ENCODE results near the gene GRM4. TPM values are rescaled to one million over a fixed set of nuclear protein-coding genes. Genes with fewer than 3 reads are reported as not detected.

GRM4 gene
- total and polyA plus RNA-seq, 4 donors: not detected

- Histone ChIP-seq H3K4me1 (ENCODE audit: control insufficient read depth in 4 of 4, insufficient read depth in 4 of 4, low read length in 3 of 4) (no peaks in the 10 kb centered on the region), H3K9me3 (ENCODE audit: control insufficient read depth in 4 of 4, low read length in 3 of 4) (no peaks in the 10 kb centered on the region), H3K27ac (ENCODE audit: low read depth in 1 of 2, low read length in 2 of 2) (no peak overlapping the region), H3K27me3 (ENCODE audit: control insufficient read depth in 4 of 4, insufficient read depth in 4 of 4, low read length in 3 of 4) (peaks cover 0 to 2% (median 0%) of the 10 kb centered on the region in 4 donors), H3K9ac (ENCODE audit: low read depth in 1 of 2, low read length in 2 of 2) (no peak overlapping the region), H3K36me3 (ENCODE audit: control insufficient read depth in 4 of 4, insufficient read depth in 3 of 4, low read depth in 1 of 4, low read length in 3 of 4) (no peaks in the 10 kb centered on the region), H3K4me3 (ENCODE audit: low read depth in 1 of 3, low read length in 3 of 3) (no peak overlapping the region)
- no peak for TF ChIP-seq HNF4A (conservative IDR thresholded peaks at IDR 0.05)
- TF ChIP-seq YY1 (IDR thresholded peaks at IDR 0.05): no peak
- no peak for TF ChIP-seq HNF4G (IDR thresholded peaks at IDR 0.05)
- DNase-seq (ENCODE audit: low spot score): no peak
- 94% methylated on average over 16 of the region's 16 CpGs for WGBS
Measured at GRCh38 chr6:34057191-34057590, 88.7 kb downstream of the GRM4 start.

GRCh38 chr6:34056305-34057108 lies 89.4 kb downstream of the GRM4 start:
- TF ChIP-seq REST (IDR thresholded peaks at IDR 0.05): no peak
- TF ChIP-seq FOXA1 (IDR thresholded peaks at IDR 0.05): no peak
- TF ChIP-seq TAF1 (conservative IDR thresholded peaks at IDR 0.05): no peak
- TF ChIP-seq HNF4G (IDR thresholded peaks at IDR 0.05): no peak
- TF ChIP-seq HNF4A (conservative IDR thresholded peaks at IDR 0.05): no peak
- TF ChIP-seq FOXA2 (IDR thresholded peaks at IDR 0.05): no peak
- Histone ChIP-seq H3K9me3 (ENCODE audit: control insufficient read depth in 4 of 4, low read length in 3 of 4) (no peaks in the 10 kb centered on the region), H3K9ac (ENCODE audit: low read depth in 1 of 2, low read length in 2 of 2) (no peak overlapping the region), H3K4me3 (ENCODE audit: low read depth in 1 of 3, low read length in 3 of 3) (no peak overlapping the region), H3K27ac (ENCODE audit: low read depth in 1 of 2, low read length in 2 of 2) (no peak overlapping the region), H3K4me1 (ENCODE audit: control insufficient read depth in 4 of 4, insufficient read depth in 4 of 4, low read length in 3 of 4) (no peaks in the 10 kb centered on the region), H3K36me3 (ENCODE audit: control insufficient read depth in 4 of 4, insufficient read depth in 3 of 4, low read depth in 1 of 4, low read length in 3 of 4) (no peaks in the 10 kb centered on the region), H3K27me3 (ENCODE audit: control insufficient read depth in 4 of 4, insufficient read depth in 4 of 4, low read length in 3 of 4) (peaks cover 0 to 4% (median 0%) of the 10 kb centered on the region in 4 donors)
- WGBS: 43% methylated on average over 36 of the region's 36 CpGs
- DNase-seq (ENCODE audit: low spot score): peak; percentile 47

- Histone ChIP-seq H3K9ac (ENCODE audit: low read depth in 1 of 2, low read length in 2 of 2) (no peak overlapping the region), H3K27me3 (ENCODE audit: control insufficient read depth in 4 of 4, insufficient read depth in 4 of 4, low read length in 3 of 4) (peaks cover 0 to 4% (median 0%) of the 10 kb centered on the region in 4 donors), H3K36me3 (ENCODE audit: control insufficient read depth in 4 of 4, insufficient read depth in 3 of 4, low read depth in 1 of 4, low read length in 3 of 4) (no peaks in the 10 kb centered on the region), H3K4me1 (ENCODE audit: control insufficient read depth in 4 of 4, insufficient read depth in 4 of 4, low read length in 3 of 4) (no peaks in the 10 kb centered on the region), H3K4me3 (ENCODE audit: low read depth in 1 of 3, low read length in 3 of 3) (no peak overlapping the region), H3K9me3 (ENCODE audit: control insufficient read depth in 4 of 4, low read length in 3 of 4) (no peaks in the 10 kb centered on the region), H3K27ac (ENCODE audit: low read depth in 1 of 2, low read length in 2 of 2) (no peak overlapping the region)
- TF ChIP-seq CTCF (IDR thresholded peaks at IDR 0.05; ENCODE audit: low read depth, low read length, missing input control) (peak; percentile 59), SP1 (IDR thresholded peaks at IDR 0.05) (no peak), HNF4A (conservative IDR thresholded peaks at IDR 0.05) (no peak), RAD21 (IDR thresholded peaks at IDR 0.05) (peak; percentile 51 to 73), FOXA1 (IDR thresholded peaks at IDR 0.05) (no peak), TAF1 (conservative IDR thresholded peaks at IDR 0.05) (no peak), NR2F2 (IDR thresholded peaks at IDR 0.05) (no peak), HNF4G (IDR thresholded peaks at IDR 0.05) (no peak)
- peak; percentile 70 for DNase-seq (ENCODE audit: low spot score)
- WGBS: 63% methylated on average over 18 of the region's 18 CpGs
Measured at GRCh38 chr6:34055223-34055933, 90.5 kb downstream of the GRM4 start.
